PC-3 (cell line): Measurements from ENCODE around the gene TBC1D24. TPM values are rescaled to one million over a fixed set of nuclear protein-coding genes. Genes with fewer than 3 reads are reported as not detected.

Source experiments
- ATAC-seq: fragments of 200-7000 bp; cut with Tn5 transposase; 2 replicates; pipeline ENCODE4 v1.9.1; 2020; ENCODE audit warnings: mild to moderate bottlenecking, moderate library complexity
- BruUV-seq: library from RNA; stranded (reverse); fragments of 400-500 nt; replicated peaks from 2 replicates; lab custom pipeline; 2021; lab: Mats Ljungman, UMichigan
- CTCF ChIA-PET: fragments of 300-600 bp; sonication (Branson Sonifier 250); formaldehyde crosslinking; loops from one replicate; lab custom pipeline; 2022; ENCODE audit warnings: antibody characterized with exemption; lab: Charles Lee
- POLR2A ChIA-PET: fragments of 300-600 bp; sonication (Branson Sonifier 250); formaldehyde crosslinking; loops from one replicate; lab custom pipeline; 2022; ENCODE audit warnings: antibody characterized with exemption; ENCODE audit not compliant: unreplicated experiment; lab: Charles Lee
- DNase-seq: peaks from one replicate; pipeline ENCODE4 v3.0.0-alpha.2; 2015
- H2AFZ ChIP-seq: fragments of 300-600 bp; sonication (generic); 2 replicates; pipeline ENCODE4 v1.6.0; 2016; ENCODE audit warnings: antibody characterized with exemption, low read length
- H3F3A ChIP-seq: fragments of 300-600 bp; sonication (generic); one replicate; pipeline ENCODE4 v1.6.0; 2017; ENCODE audit warnings: antibody characterized with exemption, low read length, control low read depth, mild to moderate bottlenecking; ENCODE audit not compliant: unreplicated experiment
- H3K27ac ChIP-seq: fragments of 300-600 bp; sonication (generic); 2 replicates; pipeline ENCODE4 v1.5.1; 2016; ENCODE audit warnings: mild to moderate bottlenecking, low read length
- H3K27me3 ChIP-seq: fragments of 300-600 bp; sonication (generic); 2 replicates; pipeline ENCODE4 v1.6.1; 2016; ENCODE audit warnings: low read length, mixed read lengths
- H3K36me3 ChIP-seq: fragments of 300-600 bp; sonication (generic); 2 replicates; pipeline ENCODE4 v1.6.1; 2016; ENCODE audit warnings: low read depth, mixed run types, low read length, mixed read lengths
- H3K4me1 ChIP-seq: fragments of 300-600 bp; sonication (generic); 2 replicates; pipeline ENCODE4 v1.5.1; 2016; ENCODE audit warnings: low read length; ENCODE audit not compliant: insufficient read depth
- H3K4me2 ChIP-seq: fragments of 300-600 bp; sonication (generic); 2 replicates; pipeline ENCODE4 v1.6.0; 2016; ENCODE audit warnings: low read length
- H3K4me3 ChIP-seq: fragments of 300-600 bp; sonication (generic); 2 replicates; pipeline ENCODE4 v1.5.1; 2016; ENCODE audit warnings: mild to moderate bottlenecking, low read length, mixed read lengths
- H3K79me2 ChIP-seq: fragments of 300-600 bp; sonication (generic); 2 replicates; pipeline ENCODE4 v1.6.1; 2017; ENCODE audit warnings: low read length, mixed read lengths
- H3K9ac ChIP-seq: fragments of 300-600 bp; sonication (generic); 2 replicates; pipeline ENCODE4 v1.6.0; 2016; ENCODE audit warnings: mild to moderate bottlenecking, low read length
- H3K9me2 ChIP-seq: fragments of 300-600 bp; sonication (generic); replicated peaks from 2 replicates; pipeline ENCODE4 v1.6.1; 2016; ENCODE audit warnings: mixed run types, low read length, mixed read lengths
- H3K9me3 ChIP-seq: fragments of 300-600 bp; sonication (generic); 2 replicates; pipeline ENCODE4 v1.6.1; 2016; ENCODE audit warnings: low read length, mixed read lengths
- H4K20me1 ChIP-seq: fragments of 300-600 bp; sonication (generic); 2 replicates; pipeline ENCODE4 v1.6.1; 2016; ENCODE audit warnings: low read length, mixed read lengths
- EZH2 ChIP-seq: fragments of 300-600 bp; sonication (generic); IDR thresholded peaks from one replicate; pipeline ENCODE4 v1.6.1; 2017; ENCODE audit warnings: antibody characterized with exemption, mild to moderate bottlenecking, low read length; ENCODE audit not compliant: unreplicated experiment
- EZH2phosphoT487 ChIP-seq: fragments of 300-600 bp; sonication (generic); IDR thresholded peaks from 2 replicates; pipeline ENCODE4 v1.6.1; 2018; ENCODE audit warnings: mild to moderate bottlenecking, antibody characterized with exemption, low read length, borderline replicate concordance
- intact Hi-C: fragments of 100-400 bp; cut with micrococcal nuclease; formaldehyde crosslinking; loops from 2 replicates; pipeline ENCODE4 v1.9.0; 2023
- total RNA-seq: library from RNA; depleted of rRNA; stranded (reverse); fragments of >200 nt; gene quantifications from 2 replicates; pipeline ENCODE4 v1.2.3, GENCODE V29; 2014
- TF ChIP-seq, protein P1 (sequence below): fragments of 300-600 bp; sonication (generic); conservative IDR thresholded peaks from 2 replicates; pipeline ENCODE4 v1.5.1; 2017; ENCODE audit warnings: antibody characterized with exemption, low read depth, mild to moderate bottlenecking, low read length

Gene TBC1D24
- total RNA-seq, 1 experiment from 2014 or later: 15.2 TPM

- no peak for TF ChIP-seq EZH2
- no peak for TF ChIP-seq EZH2phosphoT487
- TF ChIP-seq, protein P1, sequence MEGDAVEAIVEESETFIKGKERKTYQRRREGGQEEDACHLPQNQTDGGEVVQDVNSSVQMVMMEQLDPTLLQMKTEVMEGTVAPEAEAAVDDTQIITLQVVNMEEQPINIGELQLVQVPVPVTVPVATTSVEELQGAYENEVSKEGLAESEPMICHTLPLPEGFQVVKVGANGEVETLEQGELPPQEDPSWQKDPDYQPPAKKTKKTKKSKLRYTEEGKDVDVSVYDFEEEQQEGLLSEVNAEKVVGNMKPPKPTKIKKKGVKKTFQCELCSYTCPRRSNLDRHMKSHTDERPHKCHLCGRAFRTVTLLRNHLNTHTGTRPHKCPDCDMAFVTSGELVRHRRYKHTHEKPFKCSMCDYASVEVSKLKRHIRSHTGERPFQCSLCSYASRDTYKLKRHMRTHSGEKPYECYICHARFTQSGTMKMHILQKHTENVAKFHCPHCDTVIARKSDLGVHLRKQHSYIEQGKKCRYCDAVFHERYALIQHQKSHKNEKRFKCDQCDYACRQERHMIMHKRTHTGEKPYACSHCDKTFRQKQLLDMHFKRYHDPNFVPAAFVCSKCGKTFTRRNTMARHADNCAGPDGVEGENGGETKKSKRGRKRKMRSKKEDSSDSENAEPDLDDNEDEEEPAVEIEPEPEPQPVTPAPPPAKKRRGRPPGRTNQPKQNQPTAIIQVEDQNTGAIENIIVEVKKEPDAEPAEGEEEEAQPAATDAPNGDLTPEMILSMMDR: no peak
- Histone ChIP-seq H3K27ac (no peak overlapping the region), H2AFZ (no peak overlapping the region), H3K4me3 (no peak overlapping the region), H3K4me1 (peaks cover 14% of the 10 kb centered on the region), H3K9me2 (no peaks in the 10 kb centered on the region), H3K9me3 (no peaks in the 10 kb centered on the region), H3K79me2 (peaks cover 14% of the 10 kb centered on the region), H3K27me3 (no peaks in the 10 kb centered on the region), H4K20me1 (no peaks in the 10 kb centered on the region), H3K4me2 (no peak overlapping the region), H3K36me3 (peaks cover 8% of the 10 kb centered on the region), H3K9ac (no peak overlapping the region), H3F3A (no peaks in the 10 kb centered on the region)
- DNase-seq (no peak), ATAC-seq (no peak)
- BruUV-seq: no TSS peak
- POLR2A ChIA-PET: no interaction called here
- intact Hi-C loops: no loop called here
- CTCF ChIA-PET: no interaction called here
Measured at GRCh38 chr16:2457267-2457666, 17.7 kb upstream of the TBC1D24 start.

DNA sequence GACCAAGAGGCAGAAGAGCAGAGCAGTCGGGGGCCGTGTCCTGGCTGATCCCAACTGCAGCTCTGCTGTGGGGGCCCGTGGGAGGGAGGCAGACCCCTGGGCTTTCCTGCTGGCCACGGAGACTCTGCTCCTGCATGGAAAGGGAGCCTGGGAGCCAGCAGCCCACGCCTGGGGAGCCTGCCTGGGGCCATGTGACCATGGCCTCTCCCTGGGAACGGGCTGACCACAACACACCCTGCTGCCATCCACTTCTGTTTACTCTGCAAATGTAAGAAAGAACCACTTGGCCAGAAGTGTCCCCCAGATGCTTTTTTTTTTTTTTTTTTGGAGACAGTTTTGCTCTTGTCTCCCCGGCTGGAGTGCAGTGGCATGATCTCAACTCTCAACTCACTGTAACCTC, 17.0 kb upstream of the TBC1D24 start:
- intact Hi-C loops: no loop called here
- Histone ChIP-seq H3K27ac (no peak overlapping the region), H3F3A (no peaks in the 10 kb centered on the region), H3K9ac (no peak overlapping the region), H3K4me2 (no peak overlapping the region), H3K36me3 (peaks cover 1% of the 10 kb centered on the region; the same call in 1 of the 2 replicates), H2AFZ (no peak overlapping the region), H3K4me3 (no peak overlapping the region), H3K27me3 (no peaks in the 10 kb centered on the region), H3K9me3 (no peaks in the 10 kb centered on the region), H3K79me2 (peaks cover 14% of the 10 kb centered on the region), H3K4me1 (peaks cover 14% of the 10 kb centered on the region), H3K9me2 (no peaks in the 10 kb centered on the region), H4K20me1 (no peaks in the 10 kb centered on the region)
- ATAC-seq: no peak
- POLR2A ChIA-PET: no interaction called here
- TF ChIP-seq, protein P1: no peak
- no peak for TF ChIP-seq EZH2phosphoT487
- no peak for TF ChIP-seq EZH2
- CTCF ChIA-PET: interaction anchor here (0.6 kb wide), 1 partner anchor 28 kb away, joined by 3 read pairs; no protein-coding TSS in a partner anchor
- no TSS peak for BruUV-seq
- DNase-seq: no peak

- H3K9me3 ChIP-seq: no peaks in the 10 kb centered on the region
- ChIA-PET CTCF (interaction anchor here (0.7 kb wide), 1 partner anchor 9 kb away, joined by 3 read pairs; no protein-coding TSS in a partner anchor), POLR2A (interaction anchor here (0.5 kb wide), 1 partner anchor 63 kb away, joined by 13 read pairs; no protein-coding TSS in a partner anchor)
- intact Hi-C loops: no loop called here
- peak overlapping the region; percentile 74 for H3K4me3 ChIP-seq
- no TSS peak for BruUV-seq
- peaks cover 14% of the 10 kb centered on the region for H3K79me2 ChIP-seq
- no peaks in the 10 kb centered on the region for H3F3A ChIP-seq
- H3K27ac ChIP-seq: no peak overlapping the region
- DNase-seq (peak; percentile 1), ATAC-seq (peak; percentile 2)
- peak overlapping the region; percentile 95 for H3K4me2 ChIP-seq
- peak overlapping the region; percentile 82 for H2AFZ ChIP-seq
- TF ChIP-seq EZH2 (no peak), EZH2phosphoT487 (no peak)
- TF ChIP-seq, protein P1: no peak
- peaks cover 14% of the 10 kb centered on the region for H3K4me1 ChIP-seq
- no peaks in the 10 kb centered on the region for H3K27me3 ChIP-seq
- no peaks in the 10 kb centered on the region for H4K20me1 ChIP-seq
- no peaks in the 10 kb centered on the region for H3K36me3 ChIP-seq
- H3K9me2 ChIP-seq: no peaks in the 10 kb centered on the region
- peak overlapping the region; percentile 74; the same call in 1 of the 2 replicates for H3K9ac ChIP-seq
Measured at GRCh38 chr16:2458887-2459646, 15.9 kb upstream of the TBC1D24 start.
